Measurements from ENCODE around the gene NELL2. TPM values are rescaled to one million over a fixed set of nuclear protein-coding genes. Genes with fewer than 3 reads are reported as not detected.

The NELL2 gene
- total and polyA plus RNA-seq, 8 donors, result 0.50 to 133 (median 3.1) TPM

GRCh38 chr12:44582521-44582920, 293.6 kb downstream of the NELL2 start:
- TF ChIP-seq POLR2AphosphoS5 (IDR thresholded peaks at IDR 0.05), result no peak
- TF ChIP-seq CTCF (IDR thresholded peaks at IDR 0.05), result no peak
- TF ChIP-seq EP300 (IDR thresholded peaks at IDR 0.05), result no peak
- no peak for TF ChIP-seq POLR2A (IDR thresholded peaks at IDR 0.05)
- 73 to 82% (median 78%) methylated on average over 3 of the region's 3 CpGs for WGBS, 5 donors
- H3K36me3 ChIP-seq, result no peaks in the 10 kb centered on the region
- no peaks in the 10 kb centered on the region for H3K9me3 ChIP-seq
- H3K27me3 ChIP-seq, result no peaks in the 10 kb centered on the region
- DNase-seq, result no peak
- H3K4me1 ChIP-seq, result no peaks in the 10 kb centered on the region
- intact Hi-C loops (cut with DNase I; ENCODE audit: low total_unique reads), result no loop called here
- H3K4me3 ChIP-seq, result no peak overlapping the region
- H3K27ac ChIP-seq, result no peak overlapping the region

GRCh38 chr12:44581642-44582242, 294.4 kb downstream of the NELL2 start:
- no peak for DNase-seq
- H3K9me3 ChIP-seq, result no peaks in the 10 kb centered on the region
- TF ChIP-seq EP300 (IDR thresholded peaks at IDR 0.05) (no peak), POLR2A (IDR thresholded peaks at IDR 0.05) (no peak), POLR2AphosphoS5 (IDR thresholded peaks at IDR 0.05) (no peak), CTCF (IDR thresholded peaks at IDR 0.05) (no peak)
- 16 to 25% (median 19%) methylated on average over 1 of the region's 1 CpG for WGBS, 5 donors
- no peaks in the 10 kb centered on the region for H3K27me3 ChIP-seq
- H3K27ac ChIP-seq, result no peak overlapping the region
- no peaks in the 10 kb centered on the region for H3K4me1 ChIP-seq
- intact Hi-C loops (cut with DNase I; ENCODE audit: low total_unique reads), result no loop called here
- no peak overlapping the region for H3K4me3 ChIP-seq
- no peaks in the 10 kb centered on the region for H3K36me3 ChIP-seq

GRCh38 chr12:44574586-44574985, 301.5 kb downstream of the NELL2 start:
- Histone ChIP-seq H3K9me3 (no peaks in the 10 kb centered on the region), H3K4me1 (no peaks in the 10 kb centered on the region), H3K27ac (no peak overlapping the region), H3K36me3 (no peaks in the 10 kb centered on the region), H3K4me3 (no peak overlapping the region), H3K27me3 (no peaks in the 10 kb centered on the region)
- no peak for TF ChIP-seq EP300 (IDR thresholded peaks at IDR 0.05)
- TF ChIP-seq POLR2A (IDR thresholded peaks at IDR 0.05), result no peak
- no peak for TF ChIP-seq CTCF (IDR thresholded peaks at IDR 0.05)
- TF ChIP-seq POLR2AphosphoS5 (IDR thresholded peaks at IDR 0.05), result no peak
- intact Hi-C loops (cut with DNase I; ENCODE audit: low total_unique reads), result no loop called here
- no peak for DNase-seq

GRCh38 chr12:44573723-44574122, 302.4 kb downstream of the NELL2 start:
- TF ChIP-seq CTCF (IDR thresholded peaks at IDR 0.05) (no peak), EP300 (IDR thresholded peaks at IDR 0.05) (no peak), POLR2AphosphoS5 (IDR thresholded peaks at IDR 0.05) (no peak), POLR2A (IDR thresholded peaks at IDR 0.05) (no peak)
- 80 to 89% (median 86%) methylated on average over 3 of the region's 3 CpGs for WGBS, 5 donors
- H3K27ac ChIP-seq, result no peak overlapping the region
- no peaks in the 10 kb centered on the region for H3K36me3 ChIP-seq
- DNase-seq, result no peak
- no peaks in the 10 kb centered on the region for H3K4me1 ChIP-seq
- H3K4me3 ChIP-seq, result no peak overlapping the region
- H3K9me3 ChIP-seq, result no peaks in the 10 kb centered on the region
- intact Hi-C loops (cut with DNase I; ENCODE audit: low total_unique reads), result no loop called here
- no peaks in the 10 kb centered on the region for H3K27me3 ChIP-seq

Data from stomach (tissue), 9 donors.